Esophagus squamous epithelium (tissue), 4 donors: ENCODE data around the gene FKBP4.

Experiments used
- CTCF ChIP-seq, 6 experiments: fragments of 450-650 bp in 4 of 6; fragments of 200-600 bp in 2 of 6; sonication (generic) in 2 of 6; IDR thresholded peaks; one replicate each; pipeline ENCODE4 v1.5.1; 2016 to 2019; ENCODE audit warnings: antibody characterized with exemption in 6 of 6, mild to moderate bottlenecking in 4 of 6, moderate library complexity in 4 of 6
- POLR2A ChIP-seq, 4 donors: fragments of 450-650 bp; IDR thresholded peaks; one replicate each; pipeline ENCODE4 v1.6.1; 2017; ENCODE audit warnings: antibody characterized with exemption in 4 of 4, mild to moderate bottlenecking in 4 of 4, moderate library complexity in 3 of 4

GRCh38 chr12:2851931-2852330, 57.2 kb downstream of the FKBP4 start:
- no peak for TF ChIP-seq CTCF (IDR thresholded peaks at IDR 0.05)
- no peak for TF ChIP-seq POLR2A (IDR thresholded peaks at IDR 0.05)
